ENCODE measurements around the gene IRF2BP1. TPM values are rescaled to one million over a fixed set of nuclear protein-coding genes. Genes with fewer than 3 reads are reported as not detected.

Gene IRF2BP1
- total and polyA plus RNA-seq, 2 of the 13 experiments (the other 11 are each of a cell fraction or from before 2014, with no cell fraction given), result 4.3 to 14.3 TPM

DNA sequence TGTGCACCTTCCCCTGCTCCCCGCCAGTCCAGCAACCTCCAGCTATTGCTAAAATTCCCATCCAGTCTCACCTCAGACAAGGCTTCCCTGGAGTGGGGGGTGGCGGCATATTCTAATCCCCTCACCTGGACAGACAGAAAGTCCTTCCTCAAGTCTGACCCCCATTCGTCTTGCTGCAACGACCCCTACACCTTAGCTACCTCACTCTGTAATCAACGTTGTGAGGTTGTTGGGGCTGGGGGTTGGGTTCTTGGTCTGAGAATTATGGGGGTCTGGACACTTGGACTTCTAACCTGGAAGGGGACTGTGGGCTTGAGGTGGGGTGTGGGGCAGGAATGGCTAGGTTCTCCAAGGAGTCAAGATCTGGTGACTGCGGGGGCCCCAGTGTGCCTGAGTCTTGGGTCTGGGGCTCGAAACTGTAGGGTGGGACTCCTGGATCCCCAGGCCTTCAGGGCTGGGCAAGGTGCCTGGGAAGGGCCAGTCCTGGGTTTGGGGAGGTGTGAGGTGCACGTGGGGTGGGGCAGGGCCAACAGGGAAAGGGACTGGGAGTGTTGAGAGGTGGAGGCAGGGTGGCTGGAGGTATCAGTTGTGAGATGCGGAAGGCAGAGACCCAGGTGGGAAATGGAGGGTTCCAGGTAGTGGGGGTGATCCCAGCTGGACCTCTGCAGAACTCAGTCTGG, 20.5 kb downstream of the IRF2BP1 start (continued):
- TF ChIP-seq, protein P1, sequence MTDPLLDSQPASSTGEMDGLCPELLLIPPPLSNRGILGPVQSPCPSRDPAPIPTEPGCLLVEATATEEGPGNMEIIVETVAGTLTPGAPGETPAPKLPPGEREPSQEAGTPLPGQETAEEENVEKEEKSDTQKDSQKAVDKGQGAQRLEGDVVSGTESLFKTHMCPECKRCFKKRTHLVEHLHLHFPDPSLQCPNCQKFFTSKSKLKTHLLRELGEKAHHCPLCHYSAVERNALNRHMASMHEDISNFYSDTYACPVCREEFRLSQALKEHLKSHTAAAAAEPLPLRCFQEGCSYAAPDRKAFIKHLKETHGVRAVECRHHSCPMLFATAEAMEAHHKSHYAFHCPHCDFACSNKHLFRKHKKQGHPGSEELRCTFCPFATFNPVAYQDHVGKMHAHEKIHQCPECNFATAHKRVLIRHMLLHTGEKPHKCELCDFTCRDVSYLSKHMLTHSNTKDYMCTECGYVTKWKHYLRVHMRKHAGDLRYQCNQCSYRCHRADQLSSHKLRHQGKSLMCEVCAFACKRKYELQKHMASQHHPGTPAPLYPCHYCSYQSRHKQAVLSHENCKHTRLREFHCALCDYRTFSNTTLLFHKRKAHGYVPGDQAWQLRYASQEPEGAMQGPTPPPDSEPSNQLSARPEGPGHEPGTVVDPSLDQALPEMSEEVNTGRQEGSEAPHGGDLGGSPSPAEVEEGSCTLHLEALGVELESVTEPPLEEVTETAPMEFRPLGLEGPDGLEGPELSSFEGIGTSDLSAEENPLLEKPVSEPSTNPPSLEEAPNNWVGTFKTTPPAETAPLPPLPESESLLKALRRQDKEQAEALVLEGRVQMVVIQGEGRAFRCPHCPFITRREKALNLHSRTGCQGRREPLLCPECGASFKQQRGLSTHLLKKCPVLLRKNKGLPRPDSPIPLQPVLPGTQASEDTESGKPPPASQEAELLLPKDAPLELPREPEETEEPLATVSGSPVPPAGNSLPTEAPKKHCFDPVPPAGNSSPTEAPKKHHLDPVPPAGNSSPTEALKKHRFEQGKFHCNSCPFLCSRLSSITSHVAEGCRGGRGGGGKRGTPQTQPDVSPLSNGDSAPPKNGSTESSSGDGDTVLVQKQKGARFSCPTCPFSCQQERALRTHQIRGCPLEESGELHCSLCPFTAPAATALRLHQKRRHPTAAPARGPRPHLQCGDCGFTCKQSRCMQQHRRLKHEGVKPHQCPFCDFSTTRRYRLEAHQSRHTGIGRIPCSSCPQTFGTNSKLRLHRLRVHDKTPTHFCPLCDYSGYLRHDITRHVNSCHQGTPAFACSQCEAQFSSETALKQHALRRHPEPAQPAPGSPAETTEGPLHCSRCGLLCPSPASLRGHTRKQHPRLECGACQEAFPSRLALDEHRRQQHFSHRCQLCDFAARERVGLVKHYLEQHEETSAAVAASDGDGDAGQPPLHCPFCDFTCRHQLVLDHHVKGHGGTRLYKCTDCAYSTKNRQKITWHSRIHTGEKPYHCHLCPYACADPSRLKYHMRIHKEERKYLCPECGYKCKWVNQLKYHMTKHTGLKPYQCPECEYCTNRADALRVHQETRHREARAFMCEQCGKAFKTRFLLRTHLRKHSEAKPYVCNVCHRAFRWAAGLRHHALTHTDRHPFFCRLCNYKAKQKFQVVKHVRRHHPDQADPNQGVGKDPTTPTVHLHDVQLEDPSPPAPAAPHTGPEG (CRISPR knock-in tag; IDR thresholded peaks at IDR 0.05), result no peak
- TF ChIP-seq NPAS2 (CRISPR knock-in tag; IDR thresholded peaks at IDR 0.05; ENCODE audit: borderline replicate concordance) (0 out of 2 replicates have a peak, but pooled peaks have one; percentile 53), CSRNP2 (CRISPR knock-in tag; conservative IDR thresholded peaks at IDR 0.05; ENCODE audit: low read depth) (no peak), ZFX (CRISPR knock-in tag; IDR thresholded peaks at IDR 0.05; ENCODE audit: low read depth) (peak; percentile 11; the same call in 1 of the 2 replicates), ZMYM2 (CRISPR knock-in tag; IDR thresholded peaks at IDR 0.05) (no peak), RFX5 (IDR thresholded peaks at IDR 0.05; ENCODE audit: low read depth, low read length) (no peak), CENPX (CRISPR knock-in tag; IDR thresholded peaks at IDR 0.05) (no peak), ISL2 (CRISPR knock-in tag; IDR thresholded peaks at IDR 0.05) (no peak), RELA (CRISPR knock-in tag; IDR thresholded peaks at IDR 0.05) (no peak), ZMYM3 (CRISPR knock-in tag; IDR thresholded peaks at IDR 0.05) (peak; percentile 96), KAT2B (IDR thresholded peaks at IDR 0.05; ENCODE audit: borderline replicate concordance, low read depth, low read length) (no peak), EEA1 (CRISPR knock-in tag; IDR thresholded peaks at IDR 0.05; ENCODE audit: borderline replicate concordance) (0 out of 2 replicates have a peak, but pooled peaks have one; percentile 20), RBFOX2 (IDR thresholded peaks at IDR 0.05; ENCODE audit: low read depth, low read length) (peak; percentile 51; the same call in 1 of the 2 replicates), MYC (CRISPR knock-in tag; IDR thresholded peaks at IDR 0.05; ENCODE audit: borderline replicate concordance) (0 out of 2 replicates have a peak, but pooled peaks have one; percentile 21)
- TF ChIP-seq, protein P2, sequence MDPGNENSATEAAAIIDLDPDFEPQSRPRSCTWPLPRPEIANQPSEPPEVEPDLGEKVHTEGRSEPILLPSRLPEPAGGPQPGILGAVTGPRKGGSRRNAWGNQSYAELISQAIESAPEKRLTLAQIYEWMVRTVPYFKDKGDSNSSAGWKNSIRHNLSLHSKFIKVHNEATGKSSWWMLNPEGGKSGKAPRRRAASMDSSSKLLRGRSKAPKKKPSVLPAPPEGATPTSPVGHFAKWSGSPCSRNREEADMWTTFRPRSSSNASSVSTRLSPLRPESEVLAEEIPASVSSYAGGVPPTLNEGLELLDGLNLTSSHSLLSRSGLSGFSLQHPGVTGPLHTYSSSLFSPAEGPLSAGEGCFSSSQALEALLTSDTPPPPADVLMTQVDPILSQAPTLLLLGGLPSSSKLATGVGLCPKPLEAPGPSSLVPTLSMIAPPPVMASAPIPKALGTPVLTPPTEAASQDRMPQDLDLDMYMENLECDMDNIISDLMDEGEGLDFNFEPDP (CRISPR knock-in tag; conservative IDR thresholded peaks at IDR 0.05), result no peak
- TF ChIP-seq, protein P3, sequence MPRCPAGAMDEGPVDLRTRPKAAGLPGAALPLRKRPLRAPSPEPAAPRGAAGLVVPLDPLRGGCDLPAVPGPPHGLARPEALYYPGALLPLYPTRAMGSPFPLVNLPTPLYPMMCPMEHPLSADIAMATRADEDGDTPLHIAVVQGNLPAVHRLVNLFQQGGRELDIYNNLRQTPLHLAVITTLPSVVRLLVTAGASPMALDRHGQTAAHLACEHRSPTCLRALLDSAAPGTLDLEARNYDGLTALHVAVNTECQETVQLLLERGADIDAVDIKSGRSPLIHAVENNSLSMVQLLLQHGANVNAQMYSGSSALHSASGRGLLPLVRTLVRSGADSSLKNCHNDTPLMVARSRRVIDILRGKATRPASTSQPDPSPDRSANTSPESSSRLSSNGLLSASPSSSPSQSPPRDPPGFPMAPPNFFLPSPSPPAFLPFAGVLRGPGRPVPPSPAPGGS (CRISPR knock-in tag; IDR thresholded peaks at IDR 0.05), result no peak
- TF ChIP-seq, protein P4, sequence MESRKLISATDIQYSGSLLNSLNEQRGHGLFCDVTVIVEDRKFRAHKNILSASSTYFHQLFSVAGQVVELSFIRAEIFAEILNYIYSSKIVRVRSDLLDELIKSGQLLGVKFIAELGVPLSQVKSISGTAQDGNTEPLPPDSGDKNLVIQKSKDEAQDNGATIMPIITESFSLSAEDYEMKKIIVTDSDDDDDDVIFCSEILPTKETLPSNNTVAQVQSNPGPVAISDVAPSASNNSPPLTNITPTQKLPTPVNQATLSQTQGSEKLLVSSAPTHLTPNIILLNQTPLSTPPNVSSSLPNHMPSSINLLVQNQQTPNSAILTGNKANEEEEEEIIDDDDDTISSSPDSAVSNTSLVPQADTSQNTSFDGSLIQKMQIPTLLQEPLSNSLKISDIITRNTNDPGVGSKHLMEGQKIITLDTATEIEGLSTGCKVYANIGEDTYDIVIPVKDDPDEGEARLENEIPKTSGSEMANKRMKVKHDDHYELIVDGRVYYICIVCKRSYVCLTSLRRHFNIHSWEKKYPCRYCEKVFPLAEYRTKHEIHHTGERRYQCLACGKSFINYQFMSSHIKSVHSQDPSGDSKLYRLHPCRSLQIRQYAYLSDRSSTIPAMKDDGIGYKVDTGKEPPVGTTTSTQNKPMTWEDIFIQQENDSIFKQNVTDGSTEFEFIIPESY (CRISPR knock-in tag; IDR thresholded peaks at IDR 0.05), result no peak

All from HepG2 (cell line).